Heart right ventricle (tissue), 16 donors: ENCODE results near the gene ORAI3. TPM values are rescaled to one million over a fixed set of nuclear protein-coding genes. Genes with fewer than 3 reads are reported as not detected.

Source experiments
- ATAC-seq, 8 donors: fragments of 200-7000 bp; cut with Tn5 transposase; one replicate each; pipeline ENCODE4 v1.9.1; 2020; ENCODE audit warnings: mild to moderate bottlenecking in 8 of 8, moderate library complexity in 8 of 8, moderate number of reproducible peaks in 1 of 8
- DNase-seq, 2 donors: peaks; one replicate each; pipeline ENCODE4 v3.0.0-alpha.2; 2020
- H3K27ac ChIP-seq, 10 donors: fragments of 200-600 bp; sonication (generic) in 2 of 10; one replicate each; pipeline versions ENCODE4 v1.5.0 to v1.8.0; 2020 to 2022; ENCODE audit warnings: mild to moderate bottlenecking in 3 of 10
- H3K27me3 ChIP-seq, 7 donors: fragments of 200-600 bp; one replicate each; pipeline ENCODE4 v1.8.0; 2021 to 2022; ENCODE audit warnings: mild to moderate bottlenecking in 2 of 7
- H3K36me3 ChIP-seq, 9 donors: fragments of 200-600 bp; sonication (generic) in 1 of 9; one replicate each; pipeline versions ENCODE4 v1.5.0 to v1.8.0; 2020 to 2022; ENCODE audit warnings: mild to moderate bottlenecking in 2 of 9
- H3K4me1 ChIP-seq, 9 donors: fragments of 200-600 bp; sonication (generic) in 1 of 9; one replicate each; pipeline versions ENCODE4 v1.5.0 to v1.8.0; 2020 to 2022; ENCODE audit warnings: mild to moderate bottlenecking in 4 of 9
- H3K4me3 ChIP-seq, 10 donors: fragments of 200-600 bp; sonication (generic) in 2 of 10; one replicate each; pipeline versions ENCODE4 v1.5.0 to v1.8.0; 2020 to 2022; ENCODE audit warnings: mild to moderate bottlenecking in 7 of 10, moderate library complexity in 2 of 10
- H3K9me3 ChIP-seq, 11 donors: fragments of 200-600 bp in 10 of 11; sonication (generic) in 2 of 11; one replicate each; pipeline versions ENCODE4 v1.5.0 to v1.8.0; 2013 to 2022; ENCODE audit warnings: mild to moderate bottlenecking in 2 of 11, control low read depth in 1 of 11, moderate library complexity in 1 of 11
- WGBS, 2 donors: extraction: QIAGEN DNeasy Blood & Tissue Kit; methylation state at CpG; one replicate each; pipeline ENCODE4 v1.1.7; 2013; ENCODE audit warnings: inconsistent platforms in 1 of 2; 5-methylcytosine and 5-hydroxymethylcytosine counted together
- intact Hi-C, 10 donors: fragments of 100-400 bp; cut with DNase I; formaldehyde crosslinking; loops; one replicate each; pipeline versions ENCODE4 v1.11.1 to v1.14.2; 2022
- long read RNA-seq, 3 donors: library from polyadenylated mRNA; unstranded; transcript quantifications; one replicate each; pipeline ENCODE4 v2.0.0, GENCODE V29; 2020 to 2021
- polyA plus RNA-seq, 2 donors: library from polyadenylated mRNA; stranded (reverse); fragments of 200-250 nt; gene quantifications; one replicate each; pipeline ENCODE4 v1.2.3, GENCODE V29; 2013
- total RNA-seq, 10 donors: library from RNA; stranded (reverse); fragmentation: NEBNext Ultra II Directional in 3 of 10; extraction: Animal tissue kit (Norgen Biotek cat#: 25700) in 3 of 10; gene quantifications; one replicate each; pipeline versions ENCODE4 v1.2.1 to v1.2.4, GENCODE V29; 2021 to 2023
- TF ChIP-seq, protein P1 (sequence below), 9 donors: fragments of 200-600 bp; sonication (generic) in 2 of 9; IDR thresholded peaks; one replicate each; pipeline versions ENCODE4 v1.5.0 to v1.8.0; 2021 to 2022; ENCODE audit warnings: antibody characterized with exemption in 9 of 9, mild to moderate bottlenecking in 5 of 9, moderate library complexity in 1 of 9
- donor health status: Arrhythmogenic right ventricular cardiomyopathy.
- donor health status: ischemic (EF 13 %, LVEDD 7.1; RV severe dilation, severe dysfunction).
- donor health status: healthy with polysubstance abuse.
- donor health status: DM: no; HTN: yes; CAD: no.
- donor health status: DM: no; HTN: no; CAD: no.
- donor health status: ischemic (EF 25% LVEDD 6.9; RV normal size, moderate dysfunction).
- donor health status: ischemic (EF 25% LVEDD 5.7; RV mildly dilated, moderate dysfunction).
- donor health status: healthy.
- donor health status: DM: yes; HTN: yes; CAD: no.
- donor health status: Ischemic cardiomyopathy.
- donor health status: ischemic (EF 35%, LVEDD 5.7; RV mildly dilated, moderate dysfunction).
- donor health status: nonischemic (EF 11% LVEDD 7.7; RV severe dilation, severe dysfunction).
- donor health status: DM: yes; HTN: yes; CAD: no.
- donor health status: PGD.
- donor health status: ischemic (EF 29% LVEDD 5.4; RV normal size, mild dysfunction).
- donor health status: nonischemic (EF 23%, LVEDD 6.1; RV moderate dilation, normal function).

Gene ORAI3
- total RNA-seq: 10 to 100 TPM in 8 of 10 donors, 1 to 10 TPM in 2; 7.8 to 19.8 (median 11.4) TPM
- polyA plus RNA-seq: 10 to 100 TPM; 10.1 to 15.4 TPM
- long read RNA-seq, donor 1, transcript ORAI3-201 (2 exons, 2,206 nt): major isoform, 18 of 19 reads
- long read RNA-seq, donor 1, partial matches to known transcripts: 0 of 19 reads
- long read RNA-seq, donor 1, other reads (novel, unspliced or antisense): 1 of 19 reads
- long read RNA-seq, donor 2, transcript ORAI3-201 (2 exons, 2,206 nt): major isoform, 26 of 26 reads
- long read RNA-seq, donor 2, partial matches to known transcripts: 0 of 26 reads
- long read RNA-seq, donor 2, other reads (novel, unspliced or antisense): 0 of 26 reads
- long read RNA-seq, donor 3, partial matches to known transcripts: 3 of 4 reads
- long read RNA-seq, donor 3, other reads (novel, unspliced or antisense): 0 of 4 reads

DNA sequence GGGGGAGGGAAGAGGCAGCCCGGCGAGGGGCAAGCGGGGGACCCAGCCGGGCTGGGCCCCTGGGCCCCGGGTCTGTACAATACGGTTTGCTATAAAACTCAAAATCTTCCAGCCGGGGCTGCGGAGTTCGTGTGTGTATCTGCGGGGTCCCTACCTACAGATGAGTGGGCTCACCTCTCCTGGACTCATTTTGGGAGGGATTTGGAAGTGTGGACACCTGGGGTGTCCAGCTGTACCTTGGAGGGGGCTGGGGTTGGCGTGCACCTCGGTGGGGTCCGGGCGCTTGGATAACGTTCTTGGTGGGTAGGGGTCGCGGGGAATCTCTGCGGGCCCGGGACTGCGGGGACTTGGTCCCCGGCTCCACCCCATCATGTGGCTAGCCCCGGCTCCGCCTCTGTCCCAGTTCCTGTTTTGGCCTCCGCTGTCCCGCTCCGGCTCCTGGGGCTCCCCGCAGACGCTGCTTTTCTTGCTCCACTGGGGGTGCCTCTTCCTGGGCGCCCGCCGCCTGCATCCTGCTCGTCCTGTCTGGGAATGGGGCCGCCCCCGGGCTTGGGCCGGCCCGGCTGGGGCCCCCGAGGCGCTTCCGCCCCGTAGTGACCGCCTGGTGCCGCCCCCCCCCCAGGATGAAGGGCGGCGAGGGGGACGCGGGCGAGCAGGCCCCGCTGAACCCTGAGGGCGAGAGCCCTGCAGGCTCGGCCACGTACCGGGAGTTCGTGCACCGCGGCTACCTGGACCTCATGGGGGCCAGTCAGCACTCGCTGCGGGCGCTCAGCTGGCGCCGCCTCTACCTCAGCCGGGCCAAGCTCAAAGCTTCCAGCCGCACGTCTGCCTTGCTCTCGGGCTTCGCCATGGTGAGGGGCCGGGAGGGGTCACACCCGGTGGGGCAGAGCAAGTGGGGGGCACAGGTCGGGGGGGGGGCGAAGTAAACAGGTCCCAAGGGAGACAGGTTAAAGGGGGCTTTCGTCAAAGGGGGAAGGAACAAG is at the start of gene ORAI3:
Gene ORAI3, plus strand, starts transcription at position 402 of the 983 bp plus-strand sequence. Its CDS starts 222 bp downstream, at position 624.
- Histone ChIP-seq H3K4me1 (peaks cover 6 to 49% (median 37%) of the 10 kb centered on the region in 9 donors), H3K9me3 (no peaks in the 10 kb centered on the region), H3K36me3 (peaks cover 0 to 32% (median 0%) of the 10 kb centered on the region in 9 donors), H3K4me3 (peak within 1 kb of the TSS; percentile 65 to 100 (median 99)), H3K27ac (peak within 1 kb of the TSS; percentile 86 to 98 (median 95)), H3K27me3 (no peaks in the 10 kb centered on the region)
- ATAC-seq (peak; percentile 61 to 84 (median 76)), DNase-seq (peak; percentile 81 to 82)
- intact Hi-C loops: no loop called here
- WGBS, 2 donors: 0 to 1% methylated on average over 62 to 69 of the region's 70 CpGs
- TF ChIP-seq, protein P1, sequence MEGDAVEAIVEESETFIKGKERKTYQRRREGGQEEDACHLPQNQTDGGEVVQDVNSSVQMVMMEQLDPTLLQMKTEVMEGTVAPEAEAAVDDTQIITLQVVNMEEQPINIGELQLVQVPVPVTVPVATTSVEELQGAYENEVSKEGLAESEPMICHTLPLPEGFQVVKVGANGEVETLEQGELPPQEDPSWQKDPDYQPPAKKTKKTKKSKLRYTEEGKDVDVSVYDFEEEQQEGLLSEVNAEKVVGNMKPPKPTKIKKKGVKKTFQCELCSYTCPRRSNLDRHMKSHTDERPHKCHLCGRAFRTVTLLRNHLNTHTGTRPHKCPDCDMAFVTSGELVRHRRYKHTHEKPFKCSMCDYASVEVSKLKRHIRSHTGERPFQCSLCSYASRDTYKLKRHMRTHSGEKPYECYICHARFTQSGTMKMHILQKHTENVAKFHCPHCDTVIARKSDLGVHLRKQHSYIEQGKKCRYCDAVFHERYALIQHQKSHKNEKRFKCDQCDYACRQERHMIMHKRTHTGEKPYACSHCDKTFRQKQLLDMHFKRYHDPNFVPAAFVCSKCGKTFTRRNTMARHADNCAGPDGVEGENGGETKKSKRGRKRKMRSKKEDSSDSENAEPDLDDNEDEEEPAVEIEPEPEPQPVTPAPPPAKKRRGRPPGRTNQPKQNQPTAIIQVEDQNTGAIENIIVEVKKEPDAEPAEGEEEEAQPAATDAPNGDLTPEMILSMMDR (IDR thresholded peaks at IDR 0.05): no peak

DNA sequence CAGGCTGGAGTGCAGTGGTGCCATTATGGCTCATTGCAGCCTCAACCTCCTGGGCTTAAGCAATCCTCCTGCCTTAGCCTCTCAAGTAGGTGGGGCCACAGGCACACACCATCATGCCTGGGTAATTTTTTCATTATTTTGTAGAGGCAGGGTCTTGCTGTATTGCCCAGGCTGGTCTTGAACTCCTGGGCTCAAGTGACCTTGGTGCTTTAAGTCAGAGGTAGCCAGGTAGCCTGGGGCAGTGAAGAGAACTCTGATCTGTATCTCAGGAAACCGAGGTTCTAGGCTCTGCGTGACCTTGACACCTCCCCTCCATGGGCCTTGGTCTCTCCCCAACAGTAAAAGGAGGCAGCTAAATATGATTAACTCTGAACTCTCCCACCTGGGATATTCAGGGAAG is 49.1 kb upstream of the ORAI3 start:
- intact Hi-C loops: loop anchor here in 7 of 10 donors (5.0 to 10.0 kb wide), 3 partner anchors 52 to 57 kb away; no protein-coding TSS in a partner anchor
- Histone ChIP-seq H3K4me3 (no peak overlapping the region), H3K4me1 (peaks cover 4 to 65% (median 50%) of the 10 kb centered on the region in 9 donors), H3K9me3 (no peaks in the 10 kb centered on the region), H3K36me3 (no peaks in the 10 kb centered on the region), H3K27ac (no peak overlapping the region), H3K27me3 (no peaks in the 10 kb centered on the region)
- DNase-seq: no peak
- TF ChIP-seq, protein P1 (IDR thresholded peaks at IDR 0.05): no peak
- ATAC-seq: no peak
- 93 to 94% methylated on average over 2 of the region's 2 CpGs for WGBS, 2 donors

DNA sequence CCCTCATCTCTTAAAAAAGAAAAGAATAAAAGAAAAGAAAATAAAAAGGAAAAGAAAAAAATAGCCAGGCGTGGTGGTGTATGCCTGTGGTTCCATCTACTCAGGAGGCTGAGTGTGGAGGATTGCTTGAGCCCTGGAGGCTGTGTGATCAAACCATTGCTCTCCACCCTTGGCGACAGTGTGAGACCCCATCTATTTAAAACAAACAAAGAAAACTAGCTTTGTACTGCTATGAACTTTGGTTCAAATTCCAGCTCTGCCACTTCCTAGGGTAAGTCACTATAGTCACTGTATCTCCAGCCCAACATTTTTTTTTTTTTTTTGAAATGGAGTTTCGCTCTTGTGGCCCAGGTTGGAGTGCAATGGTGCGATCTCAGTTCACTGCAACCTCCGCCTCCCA is 48.3 kb upstream of the ORAI3 start:
- 97 to 99% methylated on average over 5 of the region's 5 CpGs for WGBS, 2 donors
- no peaks in the 10 kb centered on the region for H3K36me3 ChIP-seq

More for the DNA sequence above, 48.3 kb upstream of the ORAI3 start:
- ATAC-seq (no peak), DNase-seq (no peak)
- TF ChIP-seq, protein P1 (IDR thresholded peaks at IDR 0.05): no peak
- intact Hi-C loops: loop anchor here in 7 of 10 donors (5.0 to 10.0 kb wide), 3 partner anchors 53 to 58 kb away; no protein-coding TSS in a partner anchor
- Histone ChIP-seq H3K4me3 (no peak overlapping the region), H3K27ac (no peak overlapping the region), H3K9me3 (no peaks in the 10 kb centered on the region), H3K27me3 (no peaks in the 10 kb centered on the region), H3K4me1 (peaks cover 4 to 61% (median 44%) of the 10 kb centered on the region in 9 donors)
